H9 (cell line): Measurements from ENCODE around the gene MRGPRG. TPM values are rescaled to one million over a fixed set of nuclear protein-coding genes. Genes with fewer than 3 reads are reported as not detected.

Experiments used
- DNase-seq: peaks from one replicate; pipeline ENCODE4 v3.0.0-alpha.2; 2017
- H2AFZ ChIP-seq: one replicate; pipeline ENCODE4 v1.6.1; 2013; ENCODE audit warnings: mild to moderate bottlenecking, low read length, control low read depth, moderate library complexity
- H2AK5ac ChIP-seq: 2 replicates; pipeline ENCODE4 v1.6.1; 2013; ENCODE audit warnings: low read length, control low read depth, mixed read lengths; ENCODE audit not compliant: insufficient read length
- H2BK120ac ChIP-seq: one replicate; pipeline ENCODE4 v1.6.1; 2013; ENCODE audit warnings: low read depth, mild to moderate bottlenecking, low read length, control low read depth, inconsistent platforms; ENCODE audit not compliant: poor library complexity, severe bottlenecking
- H2BK12ac ChIP-seq: 2 replicates; pipeline ENCODE4 v1.6.1; 2013; ENCODE audit warnings: low read length, control low read depth, mixed read lengths, low read depth; ENCODE audit not compliant: insufficient read length
- H2BK15ac ChIP-seq: 2 replicates; pipeline ENCODE4 v1.6.1; 2013; ENCODE audit warnings: low read depth, low read length, control low read depth
- H2BK20ac ChIP-seq: one replicate; pipeline ENCODE4 v1.6.1; 2013; ENCODE audit warnings: low read depth, mild to moderate bottlenecking, low read length, control low read depth, inconsistent platforms; ENCODE audit not compliant: poor library complexity, severe bottlenecking
- H2BK5ac ChIP-seq: 2 replicates; pipeline ENCODE4 v1.6.1; 2013; ENCODE audit warnings: low read length, control low read depth, mixed read lengths; ENCODE audit not compliant: insufficient read length
- H3K14ac ChIP-seq: 2 replicates; pipeline ENCODE4 v1.6.1; 2013; ENCODE audit warnings: low read length, control low read depth; ENCODE audit not compliant: insufficient read depth
- H3K18ac ChIP-seq: 2 replicates; pipeline ENCODE4 v1.6.1; 2013; ENCODE audit warnings: low read depth, mild to moderate bottlenecking, mixed read lengths, low read length, control low read depth; ENCODE audit not compliant: insufficient read length
- H3K23ac ChIP-seq: 2 replicates; pipeline ENCODE4 v1.6.1; 2013; ENCODE audit warnings: low read length, control low read depth, mixed read lengths, low read depth; ENCODE audit not compliant: insufficient read length
- H3K23me2 ChIP-seq: 2 replicates; pipeline ENCODE4 v1.6.1; 2013; ENCODE audit warnings: low read depth, mild to moderate bottlenecking, mixed read lengths, low read length, control low read depth; ENCODE audit not compliant: insufficient read length, poor library complexity, severe bottlenecking
- H3K27ac ChIP-seq: 2 replicates; pipeline ENCODE4 v1.5.1; 2013; ENCODE audit warnings: low read length, control low read depth, mixed read lengths, low read depth; ENCODE audit not compliant: insufficient read length
- H3K27me3 ChIP-seq: 2 replicates; pipeline ENCODE4 v1.6.1; 2013; ENCODE audit warnings: low read length, control low read depth, inconsistent platforms; ENCODE audit not compliant: insufficient read depth
- H3K4ac ChIP-seq: 2 replicates; pipeline ENCODE4 v1.6.1; 2013; ENCODE audit warnings: low read depth, mild to moderate bottlenecking, control low read depth, inconsistent platforms, low read length, moderate library complexity
- H3K4me1 ChIP-seq: 2 replicates; pipeline ENCODE4 v1.6.1; 2013; ENCODE audit warnings: low read length, control low read depth, inconsistent platforms; ENCODE audit not compliant: insufficient read depth
- H3K4me2 ChIP-seq: 2 replicates; pipeline ENCODE4 v1.6.1; 2013; ENCODE audit warnings: low read length, control low read depth, mixed read lengths; ENCODE audit not compliant: insufficient read length, insufficient read depth
- H3K56ac ChIP-seq: 2 replicates; pipeline ENCODE4 v1.6.1; 2013; ENCODE audit warnings: low read depth, mild to moderate bottlenecking, mixed read lengths, low read length, control low read depth; ENCODE audit not compliant: insufficient read length
- H3K79me1 ChIP-seq: 2 replicates; pipeline ENCODE4 v1.6.1; 2013; ENCODE audit warnings: low read depth, mild to moderate bottlenecking, moderate library complexity, low read length, control low read depth, inconsistent platforms; ENCODE audit not compliant: insufficient read depth, poor library complexity, severe bottlenecking
- H3K79me2 ChIP-seq: 2 replicates; pipeline ENCODE4 v1.6.1; 2013; ENCODE audit warnings: low read length, control low read depth, inconsistent platforms; ENCODE audit not compliant: insufficient read depth
- H3K9ac ChIP-seq: 2 replicates; pipeline ENCODE4 v1.6.1; 2013; ENCODE audit warnings: low read length, control low read depth, mixed read lengths; ENCODE audit not compliant: insufficient read length; ENCODE audit errors: extremely low read depth
- H3K9me3 ChIP-seq: one replicate; pipeline ENCODE4 v1.6.1; 2013; ENCODE audit warnings: low read depth, low read length, inconsistent platforms; ENCODE audit not compliant: control insufficient read depth
- H3T11ph ChIP-seq: one replicate; pipeline ENCODE4 v1.6.1; 2013; ENCODE audit warnings: mild to moderate bottlenecking, low read length, control low read depth, inconsistent platforms
- H4K20me1 ChIP-seq: one replicate; pipeline ENCODE4 v1.6.1; 2013; ENCODE audit not compliant: control insufficient read depth, insufficient read length, insufficient read depth
- H4K5ac ChIP-seq: 2 replicates; pipeline ENCODE4 v1.6.1; 2013; ENCODE audit warnings: low read depth, mild to moderate bottlenecking, mixed read lengths, low read length, control low read depth; ENCODE audit not compliant: insufficient read length
- H4K8ac ChIP-seq: replicated peaks from 2 replicates; pipeline ENCODE4 v1.6.1; 2013; ENCODE audit warnings: low read length, control low read depth, mixed read lengths, low read depth; ENCODE audit not compliant: insufficient read length
- H4K91ac ChIP-seq: 2 replicates; pipeline ENCODE4 v1.6.1; 2013; ENCODE audit warnings: low read depth, mild to moderate bottlenecking, moderate library complexity, mixed read lengths, low read length, control low read depth; ENCODE audit not compliant: insufficient read length
- H3K27ac Mint-ChIP-seq, 3 experiments: 2 replicates in 2 of 3; 3 replicates in 1 of 3; pipeline ENCODE4 v1.8.0; 2020 to 2021; ENCODE audit warnings: mixed read lengths in 3 of 3, mild to moderate bottlenecking in 1 of 3, moderate library complexity in 1 of 3
- H3K27me3 Mint-ChIP-seq: 2 replicates; pipeline ENCODE4 v1.8.0; 2021; ENCODE audit warnings: low read depth, mild to moderate bottlenecking, moderate library complexity, mixed read lengths
- H3K36me3 Mint-ChIP-seq, 3 experiments: 2 replicates in 2 of 3; 3 replicates in 1 of 3; pipeline ENCODE4 v1.8.0; 2020 to 2021; ENCODE audit warnings: low read depth in 3 of 3, mixed read lengths in 3 of 3; ENCODE audit not compliant: insufficient read depth in 1 of 3
- H3K4me1 Mint-ChIP-seq, 2 experiments: 2 replicates each; pipeline ENCODE4 v1.8.0; 2020; ENCODE audit warnings: mixed read lengths in 2 of 2
- H3K4me3 Mint-ChIP-seq, 2 experiments: 2 replicates in 1 of 2; 3 replicates in 1 of 2; pipeline ENCODE4 v1.8.0; 2020 to 2021; ENCODE audit warnings: mild to moderate bottlenecking in 2 of 2, mixed read lengths in 2 of 2, moderate library complexity in 1 of 2
- H3K9me3 Mint-ChIP-seq, 2 experiments: 2 replicates in 1 of 2; 3 replicates in 1 of 2; pipeline ENCODE4 v1.8.0; 2020; ENCODE audit warnings: mild to moderate bottlenecking in 2 of 2, mixed read lengths in 2 of 2, moderate library complexity in 1 of 2
- CTCF ChIP-seq: fragments of 200-600 bp; sonication (generic); conservative IDR thresholded peaks from 3 replicates; pipeline ENCODE4 v1.8.0; 2021; ENCODE audit warnings: antibody characterized with exemption, mild to moderate bottlenecking
- WGBS: extraction: QIAGEN DNeasy Blood & Tissue Kit; methylation state at CpG from one replicate; pipeline ENCODE4 v1.1.7; 2013; ENCODE audit warnings: missing lambda C conversion rate, low lambda C conversion rate, mixed read lengths; ENCODE audit not compliant: insufficient read length; ENCODE audit errors: extremely low coverage; 5-methylcytosine and 5-hydroxymethylcytosine counted together
- total RNA-seq: library from RNA; stranded (reverse); gene quantifications from 2 replicates; pipeline ENCODE4 v1.2.1, GENCODE V29; 2021

The MRGPRG gene
- total RNA-seq, 1 experiment from 2014 or later = not detected

DNA sequence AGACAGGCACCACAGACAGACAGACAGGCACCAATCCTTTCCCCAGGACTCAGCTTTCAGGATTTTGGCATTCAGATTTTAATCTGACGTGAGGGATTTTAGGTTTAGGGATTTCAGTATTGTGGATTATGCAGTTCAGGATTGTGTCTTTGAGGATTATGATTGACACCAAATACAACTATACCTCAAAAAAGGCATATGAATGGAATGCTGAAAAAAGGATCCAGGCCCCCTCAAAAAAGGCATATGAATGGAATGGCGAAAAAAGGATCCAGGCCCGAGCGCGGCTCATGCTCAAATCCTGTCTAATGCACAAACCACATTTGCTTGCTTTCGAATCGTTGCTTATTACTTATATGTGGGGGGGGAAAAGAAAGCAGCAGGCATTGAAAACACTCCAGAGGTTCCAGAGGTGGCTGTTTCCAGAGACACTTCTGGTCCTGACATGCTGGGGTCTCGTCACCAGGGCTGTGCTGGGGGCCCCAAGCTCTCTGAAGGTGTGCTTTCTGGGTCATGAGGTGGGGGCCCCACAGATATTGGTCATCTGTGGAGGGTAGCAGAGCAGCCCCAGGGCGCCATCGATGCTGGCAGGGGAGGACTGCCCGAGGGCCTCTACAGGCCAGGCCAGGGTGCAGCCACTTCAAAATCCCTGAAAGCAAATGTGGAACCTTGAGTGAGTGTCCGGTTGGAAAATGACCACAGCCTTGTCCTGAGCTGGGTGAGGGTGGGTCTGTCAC, 36.7 kb downstream of the MRGPRG start:
- Histone ChIP-seq H2AFZ (no peak overlapping the region), H3K9ac (no peak overlapping the region), H2BK15ac (no peak overlapping the region), H3K27ac (no peak overlapping the region), H3K4ac (no peak overlapping the region), H3K27me3 (no peaks in the 10 kb centered on the region), H2BK12ac (no peak overlapping the region), H3K4me2 (no peak overlapping the region), H3K18ac (no peak overlapping the region), H3K4me1 (no peaks in the 10 kb centered on the region), H3K14ac (no peak overlapping the region), H3K23ac (no peak overlapping the region), H3K79me2 (no peaks in the 10 kb centered on the region), H4K20me1 (no peaks in the 10 kb centered on the region), H3T11ph (no peak overlapping the region), H3K23me2 (no peaks in the 10 kb centered on the region), H4K91ac (no peak overlapping the region), H2AK5ac (no peak overlapping the region), H4K8ac (no peak overlapping the region), H3K9me3 (no peaks in the 10 kb centered on the region), H2BK20ac (no peak overlapping the region), H2BK120ac (no peak overlapping the region), H2BK5ac (no peak overlapping the region), H3K79me1 (no peaks in the 10 kb centered on the region), H4K5ac (no peak overlapping the region), H3K56ac (no peak overlapping the region)
- Mint-ChIP-seq H3K27ac (no peak overlapping the region), H3K4me3 (no peak overlapping the region), H3K9me3 (peaks cover under 1 to 4% of the 10 kb centered on the region in 2 experiments; a peak in 2 of 5 replicates), H3K4me1 (peaks cover 0 to 2% of the 10 kb centered on the region in 2 experiments; a peak in 2 of 4 replicates), H3K27me3 (peaks cover 12% of the 10 kb centered on the region), H3K36me3 (peaks cover 0 to 3% (median 0%) of the 10 kb centered on the region in 3 experiments; a peak in 1 of 7 replicates)
- no peak for TF ChIP-seq CTCF
- DNase-seq = no peak
- no CpG with 5 or more reads among the region's 12 CpGs for WGBS
